Fibroblast of pulmonary artery (primary cell): ENCODE data around the gene PRR3.
A peak's percentile ranks its signal among the peaks of the same experiment; 100 is the strongest.

Experiments used
- DNase-seq: peaks from one replicate; pipeline ENCODE4 v3.0.0-alpha.2; 2010; ENCODE audit warnings: low read depth
- H3K4me3 ChIP-seq: replicated peaks from 2 replicates; pipeline ENCODE4 v1.5.1; 2011; ENCODE audit warnings: low read depth, mild to moderate bottlenecking, control low read depth, low read length, moderate library complexity
- CTCF ChIP-seq: IDR thresholded peaks from 2 replicates; pipeline ENCODE4 v1.5.1; 2011; ENCODE audit warnings: mild to moderate bottlenecking, control low read depth, low read length, inconsistent platforms; ENCODE audit errors: missing control alignments

The PRR3 gene

DNA sequence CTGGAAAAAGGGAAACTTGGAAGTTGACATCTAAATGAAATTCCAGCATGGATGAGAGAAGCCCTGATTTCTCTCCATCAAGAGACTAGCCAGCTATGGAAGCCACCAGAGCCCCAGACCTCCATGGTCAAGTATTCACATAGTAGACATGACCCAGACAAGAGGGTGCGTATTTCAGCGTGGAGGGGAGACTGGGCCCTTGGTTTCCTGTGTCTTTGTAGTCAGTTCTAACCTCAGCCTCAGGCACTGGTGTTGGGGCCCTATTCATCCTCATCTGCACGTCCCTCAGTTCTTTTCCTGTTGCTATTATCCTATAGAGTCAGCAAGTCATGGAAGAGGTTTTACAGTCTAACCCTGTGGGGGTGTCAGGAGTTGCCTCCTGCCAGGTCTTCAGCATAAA, 13.3 kb upstream of the PRR3 start:
- TF ChIP-seq CTCF, result no peak
- DNase-seq, result no peak
- no peak overlapping the region for H3K4me3 ChIP-seq

- TF ChIP-seq CTCF, result peak; percentile 82
- no peak overlapping the region for H3K4me3 ChIP-seq
- DNase-seq, result peak; percentile 78
Observed at GRCh38 chr6:30544666-30545272, 12.3 kb upstream of the PRR3 start.

DNA sequence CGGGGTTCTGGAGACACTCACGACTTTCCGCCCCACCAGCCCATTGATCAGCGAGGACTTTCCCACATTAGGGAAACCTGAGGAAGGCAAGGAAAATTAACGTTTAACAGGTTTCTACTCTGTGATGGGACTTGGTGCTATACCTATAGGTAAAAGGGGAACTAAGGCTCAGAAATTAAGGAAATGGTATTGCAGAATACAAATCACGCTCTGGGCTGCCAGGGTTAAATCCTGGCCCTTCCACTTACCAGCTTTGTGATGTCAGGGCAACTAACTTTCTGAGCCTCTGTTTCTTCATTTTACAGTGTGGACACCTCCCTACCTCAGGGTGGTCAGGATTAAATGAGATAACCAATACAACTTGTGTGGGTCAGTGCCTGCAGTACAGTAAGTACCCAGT, 9.6 kb upstream of the PRR3 start:
- no peak for DNase-seq
- no peak for TF ChIP-seq CTCF

DNA sequence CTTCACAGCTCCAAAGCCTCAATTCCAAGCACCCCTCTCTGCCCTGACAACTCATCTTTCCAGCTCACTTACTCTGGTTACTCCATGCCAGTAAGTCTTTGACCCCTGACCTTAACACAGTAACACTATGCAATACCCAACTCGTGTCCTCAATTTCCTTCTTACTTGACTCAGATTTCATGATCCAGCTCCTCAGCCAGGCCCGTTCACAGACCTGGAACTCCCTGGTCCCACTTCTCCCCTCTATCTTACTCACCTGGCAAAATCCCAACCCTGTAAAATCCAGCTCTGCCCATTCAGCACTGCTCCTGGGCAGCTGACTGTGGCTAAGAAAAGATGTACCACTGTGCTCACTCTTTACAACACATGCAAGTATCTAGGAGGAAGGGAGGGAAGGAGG, 8.7 kb upstream of the PRR3 start:
- DNase-seq, result peak; percentile 7
- no peak overlapping the region for H3K4me3 ChIP-seq
- no peak for TF ChIP-seq CTCF

More for the DNA sequence above, 9.6 kb upstream of the PRR3 start:
- no peak overlapping the region for H3K4me3 ChIP-seq

DNA sequence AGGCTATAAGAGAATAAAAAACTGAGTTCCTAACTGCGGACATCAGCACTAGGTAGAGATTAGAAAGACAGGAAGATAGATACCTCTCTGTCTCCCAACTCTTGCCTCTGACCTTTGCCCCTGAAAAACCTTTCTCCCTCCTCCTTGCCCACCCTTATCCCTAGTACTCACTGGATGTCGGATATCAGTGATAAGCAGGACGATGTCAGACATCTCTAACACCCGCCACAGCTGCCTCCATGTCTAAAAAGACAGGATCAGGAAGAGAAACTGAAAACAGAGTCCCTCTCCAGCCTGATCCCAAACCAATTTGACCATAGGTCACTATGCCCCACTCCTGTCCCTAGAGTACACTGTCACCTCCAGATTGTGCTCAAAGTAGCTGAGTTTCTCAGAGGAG, 2.7 kb upstream of the PRR3 start:
- no peak for TF ChIP-seq CTCF
- no peak for DNase-seq
- no peak overlapping the region for H3K4me3 ChIP-seq

DNA sequence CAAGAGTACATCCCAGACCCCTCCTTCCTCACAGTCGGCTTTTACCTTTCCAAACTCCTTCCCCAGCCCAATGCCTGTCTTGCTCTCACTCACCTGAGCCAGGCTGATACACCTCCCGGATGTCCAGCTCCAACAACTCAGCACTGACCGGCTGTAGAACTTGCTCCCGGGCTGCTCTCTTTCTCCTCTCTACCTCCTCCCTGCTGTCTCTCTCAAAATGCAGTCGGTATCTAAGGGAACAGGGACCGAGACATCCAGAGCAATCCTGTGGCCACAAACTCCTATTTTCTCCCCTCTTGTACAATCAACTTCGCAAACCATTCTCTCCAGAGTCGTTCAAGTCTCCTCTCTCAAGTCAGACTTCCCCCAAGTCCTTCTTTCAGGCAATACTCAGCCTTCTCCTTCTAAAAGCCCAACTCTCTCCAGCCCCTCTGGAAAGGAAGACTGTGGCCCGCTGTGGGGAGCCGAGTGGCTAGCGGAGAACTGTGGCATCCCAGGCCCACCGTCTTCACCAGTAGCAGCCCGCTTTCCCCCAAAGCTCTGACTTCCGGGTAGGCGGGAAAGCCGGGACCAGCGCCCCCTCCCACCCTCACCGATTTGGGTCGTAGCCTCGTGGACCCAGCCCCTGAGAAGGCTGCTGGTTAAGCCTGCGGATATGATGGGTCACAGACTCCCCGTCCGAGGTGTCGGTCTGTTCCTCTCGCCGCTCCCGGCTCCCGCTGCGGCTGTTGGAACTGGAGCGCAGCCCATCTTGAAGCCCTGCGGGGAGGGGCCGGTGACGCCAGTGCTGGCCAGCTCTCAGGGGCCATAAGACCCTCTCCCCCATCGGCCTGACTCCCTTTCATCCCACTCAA, 1.9 kb upstream of the PRR3 start:
- peak overlapping the region; percentile 99 for H3K4me3 ChIP-seq
- no peak for TF ChIP-seq CTCF
- no peak for DNase-seq

GRCh38 chr6:30555816-30556065, 1.4 kb upstream of the PRR3 start:
- no peak for TF ChIP-seq CTCF
- DNase-seq, result peak; percentile 36
- peak overlapping the region; percentile 99 for H3K4me3 ChIP-seq
